Activated CD4-positive, alpha-beta T cell treated with anti-CD3 and anti-CD28 coated beads, Interleukin-2, amount 10 ng/mL, durations not matched to agents 7 days and 5 days (primary cell): ENCODE data around the gene FAM83D. TPM values are rescaled to one million over a fixed set of nuclear protein-coding genes. Genes with fewer than 3 reads are reported as not detected.
"Not testable (repeated sequence)": the region's sequence is repeated elsewhere in the genome, so short reads cannot be mapped to it uniquely, and the experiment has no call there.

ENCODE experiments used
- CTCF ChIA-PET: fragments of 350-600 bp; sonication (Branson Sonifier 250); formaldehyde crosslinking; loops from one replicate; lab custom pipeline; 2021; ENCODE audit warnings: antibody characterized with exemption; lab: Charles Lee
- POLR2A ChIA-PET: fragments of 350-600 bp; sonication (Branson Sonifier 250); formaldehyde crosslinking; loops from one replicate; lab custom pipeline; 2021; ENCODE audit warnings: antibody characterized with exemption; lab: Charles Lee
- DNase-seq: peaks from one replicate; pipeline ENCODE4 v3.0.0-alpha.2; 2020
- H3K27ac Mint-ChIP-seq: one replicate; pipeline ENCODE4 v1.8.0; 2021; ENCODE audit warnings: mild to moderate bottlenecking, moderate library complexity, mixed read lengths
- H3K27me3 Mint-ChIP-seq: one replicate; pipeline ENCODE4 v1.8.0; 2021; ENCODE audit warnings: mixed read lengths
- H3K36me3 Mint-ChIP-seq: one replicate; pipeline ENCODE4 v1.8.0; 2021; ENCODE audit warnings: low read depth, mixed read lengths
- H3K4me1 Mint-ChIP-seq: one replicate; pipeline ENCODE4 v1.8.0; 2021; ENCODE audit warnings: mixed read lengths
- H3K4me3 Mint-ChIP-seq: one replicate; pipeline ENCODE4 v1.8.0; 2021; ENCODE audit warnings: mild to moderate bottlenecking, moderate library complexity, mixed read lengths
- H3K9me3 Mint-ChIP-seq: one replicate; pipeline ENCODE4 v1.8.0; 2021; ENCODE audit warnings: mixed read lengths
- total RNA-seq, 2 experiments: library from RNA; stranded (reverse); gene quantifications; one replicate each; pipeline ENCODE4 v1.2.3, GENCODE V29; 2021

The FAM83D gene
- total RNA-seq, 2 experiments from 2014 or later, result 22.5 to 22.6 TPM

GRCh38 chr20:38982291-38982690 is 56.1 kb downstream of the FAM83D start:
- Mint-ChIP-seq H3K9me3 (no peaks in the 10 kb centered on the region), H3K27me3 (no peaks in the 10 kb centered on the region), H3K36me3 (peaks cover 8% of the 10 kb centered on the region), H3K4me1 (peaks cover 14% of the 10 kb centered on the region), H3K27ac (no peak overlapping the region), H3K4me3 (no peak overlapping the region)
- ChIA-PET CTCF (interaction anchor here (0.6 to 1.0 kb wide), 3 partner anchors 22 to 98 kb away, joined by 3 to 5 read pairs (median 4); no protein-coding TSS in a partner anchor), POLR2A (no interaction called here)
- DNase-seq, result no peak

GRCh38 chr20:38985060-38985459 is 58.8 kb downstream of the FAM83D start:
- no peaks in the 10 kb centered on the region for H3K27me3 Mint-ChIP-seq
- peaks cover 26% of the 10 kb centered on the region for H3K36me3 Mint-ChIP-seq
- H3K4me3 Mint-ChIP-seq, result no peak overlapping the region
- peaks cover 24% of the 10 kb centered on the region for H3K4me1 Mint-ChIP-seq
- ChIA-PET POLR2A (interaction anchor here (1.1 kb wide), 1 partner anchor 12 kb away, joined by 3 read pairs; no protein-coding TSS in a partner anchor), CTCF (interaction anchor here (1.0 to 1.5 kb wide), 2 partner anchors 10 to 59 kb away, joined by 3 read pairs; partner anchors contain the start of gene FAM83D)
- H3K27ac Mint-ChIP-seq, result no peak overlapping the region
- no peak for DNase-seq
- H3K9me3 Mint-ChIP-seq, result no peaks in the 10 kb centered on the region

GRCh38 chr20:38985603-38986170 is 59.5 kb downstream of the FAM83D start:
- ChIA-PET CTCF (interaction anchor here (0.9 to 1.5 kb wide), 3 partner anchors 9 to 60 kb away, joined by 3 read pairs; partner anchors contain the start of gene FAM83D), POLR2A (interaction anchor here (1.1 kb wide), 1 partner anchor 11 kb away, joined by 3 read pairs; no protein-coding TSS in a partner anchor)
- H3K4me3 Mint-ChIP-seq, result no peak overlapping the region
- H3K27ac Mint-ChIP-seq, result no peak overlapping the region
- H3K4me1 Mint-ChIP-seq, result peaks cover 24% of the 10 kb centered on the region
- no peak for DNase-seq
- no peaks in the 10 kb centered on the region for H3K27me3 Mint-ChIP-seq
- H3K9me3 Mint-ChIP-seq, result no peaks in the 10 kb centered on the region
- H3K36me3 Mint-ChIP-seq, result peaks cover 27% of the 10 kb centered on the region

GRCh38 chr20:38986663-38987062 is 60.4 kb downstream of the FAM83D start:
- no peak for DNase-seq
- Mint-ChIP-seq H3K9me3 (no peaks in the 10 kb centered on the region), H3K4me3 (no peak overlapping the region), H3K27me3 (no peaks in the 10 kb centered on the region), H3K27ac (no peak overlapping the region), H3K36me3 (peaks cover 27% of the 10 kb centered on the region), H3K4me1 (peaks cover 24% of the 10 kb centered on the region)
- ChIA-PET POLR2A (no interaction called here), CTCF (interaction anchor here (1.9 kb wide), 1 partner anchor 35 kb away, joined by 6 read pairs; no protein-coding TSS in a partner anchor)

GRCh38 chr20:38987777-38988176 is 61.6 kb downstream of the FAM83D start:
- Mint-ChIP-seq H3K36me3 (peaks cover 25% of the 10 kb centered on the region), H3K27me3 (no peaks in the 10 kb centered on the region), H3K4me1 (peaks cover 17% of the 10 kb centered on the region), H3K9me3 (no peaks in the 10 kb centered on the region), H3K4me3 (no peak overlapping the region), H3K27ac (no peak overlapping the region)
- POLR2A ChIA-PET, result no interaction called here
- DNase-seq, result no peak
- CTCF ChIA-PET, result interaction anchor here (1.1 to 1.9 kb wide), 2 partner anchors 26 to 34 kb away, joined by 3 to 6 read pairs; partner anchors contain the start of gene DHX35

- H3K36me3 Mint-ChIP-seq, result peaks cover 29% of the 10 kb centered on the region
- H3K4me3 Mint-ChIP-seq, result no peak overlapping the region
- ChIA-PET CTCF (interaction anchor here (1.2 to 2.2 kb wide), 2 partner anchors 9 to 16 kb away, joined by 3 to 7 read pairs; no protein-coding TSS in a partner anchor), POLR2A (no interaction called here)
- no peak overlapping the region for H3K27ac Mint-ChIP-seq
- no peaks in the 10 kb centered on the region for H3K9me3 Mint-ChIP-seq
- peaks cover 17% of the 10 kb centered on the region for H3K4me1 Mint-ChIP-seq
- DNase-seq, result no peak
- H3K27me3 Mint-ChIP-seq, result no peaks in the 10 kb centered on the region
These were observed 64.5 kb downstream of the FAM83D start for GRCh38 chr20:38990728-38991127.

- POLR2A ChIA-PET, result no interaction called here
These were observed 65.8 kb downstream of the FAM83D start for GRCh38 chr20:38991814-38992704.

GRCh38 chr20:38995536-38996044 is 69.4 kb downstream of the FAM83D start:
- H3K9me3 Mint-ChIP-seq, result no peaks in the 10 kb centered on the region
- CTCF ChIA-PET, result interaction anchor here (0.6 to 2.0 kb wide), 4 partner anchors 9 to 1411 kb away, joined by 3 to 5 read pairs (median 4); no protein-coding TSS in a partner anchor
- H3K4me3 Mint-ChIP-seq, result no peak overlapping the region
- POLR2A ChIA-PET, result interaction anchor here (0.5 kb wide), 1 partner anchor 184 kb away, joined by 4 read pairs; no protein-coding TSS in a partner anchor
- no peaks in the 10 kb centered on the region for H3K27me3 Mint-ChIP-seq
- H3K36me3 Mint-ChIP-seq, result peaks cover 27% of the 10 kb centered on the region
- DNase-seq, result no peak
- peaks cover 17% of the 10 kb centered on the region for H3K4me1 Mint-ChIP-seq
- no peak overlapping the region for H3K27ac Mint-ChIP-seq

More at GRCh38 chr20:38991814-38992704, 65.8 kb downstream of the FAM83D start:
- Mint-ChIP-seq H3K27me3 (no peaks in the 10 kb centered on the region), H3K27ac (no peak overlapping the region), H3K36me3 (peaks cover 32% of the 10 kb centered on the region), H3K4me3 (no peak overlapping the region), H3K4me1 (peaks cover 11% of the 10 kb centered on the region), H3K9me3 (no peaks in the 10 kb centered on the region)
- CTCF ChIA-PET, result interaction anchor here (0.6 to 2.2 kb wide), 4 partner anchors 8 to 97 kb away, joined by 3 to 7 read pairs (median 4); no protein-coding TSS in a partner anchor
- DNase-seq, result no peak

GRCh38 chr20:38996866-38997265 is 70.6 kb downstream of the FAM83D start:
- DNase-seq, H3K27ac Mint-ChIP-seq, H3K27me3 Mint-ChIP-seq, H3K9me3 Mint-ChIP-seq, H3K4me3 Mint-ChIP-seq: not testable (repeated sequence)
- CTCF ChIA-PET, result interaction anchor here (1.1 to 2.0 kb wide), 3 partner anchors 8 to 351 kb away, joined by 3 to 4 read pairs (median 4); no protein-coding TSS in a partner anchor
- POLR2A ChIA-PET, result interaction anchor here (1.2 kb wide), 1 partner anchor 11 kb away, joined by 3 read pairs; no protein-coding TSS in a partner anchor
- H3K4me1 Mint-ChIP-seq, result peaks cover 17% of the 10 kb centered on the region
- peaks cover 28% of the 10 kb centered on the region for H3K36me3 Mint-ChIP-seq

- Mint-ChIP-seq H3K27me3 (no peaks in the 10 kb centered on the region), H3K4me3 (no peak overlapping the region), H3K9me3 (no peaks in the 10 kb centered on the region), H3K27ac (peak overlapping the region; percentile 1), H3K4me1 (peaks cover 17% of the 10 kb centered on the region), H3K36me3 (peaks cover 31% of the 10 kb centered on the region)
- DNase-seq, result peak; percentile 26
- POLR2A ChIA-PET, result interaction anchor here (1.1 kb wide), 1 partner anchor 24 kb away, joined by 3 read pairs; no protein-coding TSS in a partner anchor
- CTCF ChIA-PET, result interaction anchor here (0.6 to 1.2 kb wide), 3 partner anchors 24 to 35 kb away, joined by 3 to 6 read pairs (median 4); no protein-coding TSS in a partner anchor
These were observed 71.4 kb downstream of the FAM83D start for GRCh38 chr20:38997622-38998021.

GRCh38 chr20:38999217-38999616 is 73.0 kb downstream of the FAM83D start:
- peaks cover 21% of the 10 kb centered on the region for H3K4me1 Mint-ChIP-seq
- ChIA-PET CTCF (interaction anchor here (1.1 to 1.6 kb wide), 3 partner anchors 8 to 36 kb away, joined by 3 to 7 read pairs (median 4); no protein-coding TSS in a partner anchor), POLR2A (no interaction called here)
- H3K9me3 Mint-ChIP-seq, result no peaks in the 10 kb centered on the region
- H3K4me3 Mint-ChIP-seq, result no peak overlapping the region
- DNase-seq, result no peak
- H3K27me3 Mint-ChIP-seq, result no peaks in the 10 kb centered on the region
- peaks cover 43% of the 10 kb centered on the region for H3K36me3 Mint-ChIP-seq
- no peak overlapping the region for H3K27ac Mint-ChIP-seq
